Sigmoid colon (tissue), 4 donors: ENCODE results near the gene ID1.

Experiments
- EP300 ChIP-seq, 4 donors: sonication (generic); formaldehyde crosslinking; IDR thresholded peaks; one replicate each; pipeline ENCODE4 v1.6.1; 2017; ENCODE audit warnings: antibody characterized with exemption in 4 of 4
- POLR2A ChIP-seq, 2 donors: fragments of 450-650 bp; IDR thresholded peaks; one replicate each; pipeline ENCODE4 v1.6.1; 2016; ENCODE audit warnings: antibody characterized with exemption in 2 of 2, mild to moderate bottlenecking in 2 of 2, moderate library complexity in 2 of 2
- POLR2AphosphoS5 ChIP-seq, 4 donors: sonication (generic); formaldehyde crosslinking; IDR thresholded peaks; one replicate each; pipeline ENCODE4 v1.6.1; 2017; ENCODE audit warnings: antibody characterized with exemption in 4 of 4
- TF ChIP-seq, protein P1 (sequence below), 4 experiments: fragments of 450-650 bp in 3 of 4; fragments of 200-600 bp in 1 of 4; IDR thresholded peaks; one replicate each; pipeline ENCODE4 v1.5.1; 2016 to 2019; ENCODE audit warnings: antibody characterized with exemption in 4 of 4, mild to moderate bottlenecking in 3 of 4, moderate library complexity in 2 of 4

GRCh38 chr20:31595654-31596411, 9.3 kb upstream of the ID1 start:
- TF ChIP-seq POLR2A (IDR thresholded peaks at IDR 0.05), result peak in 1 of 2 donors; percentile 28
- TF ChIP-seq POLR2AphosphoS5 (IDR thresholded peaks at IDR 0.05), result peak; percentile 20 to 74 (median 60)
- TF ChIP-seq, protein P1, sequence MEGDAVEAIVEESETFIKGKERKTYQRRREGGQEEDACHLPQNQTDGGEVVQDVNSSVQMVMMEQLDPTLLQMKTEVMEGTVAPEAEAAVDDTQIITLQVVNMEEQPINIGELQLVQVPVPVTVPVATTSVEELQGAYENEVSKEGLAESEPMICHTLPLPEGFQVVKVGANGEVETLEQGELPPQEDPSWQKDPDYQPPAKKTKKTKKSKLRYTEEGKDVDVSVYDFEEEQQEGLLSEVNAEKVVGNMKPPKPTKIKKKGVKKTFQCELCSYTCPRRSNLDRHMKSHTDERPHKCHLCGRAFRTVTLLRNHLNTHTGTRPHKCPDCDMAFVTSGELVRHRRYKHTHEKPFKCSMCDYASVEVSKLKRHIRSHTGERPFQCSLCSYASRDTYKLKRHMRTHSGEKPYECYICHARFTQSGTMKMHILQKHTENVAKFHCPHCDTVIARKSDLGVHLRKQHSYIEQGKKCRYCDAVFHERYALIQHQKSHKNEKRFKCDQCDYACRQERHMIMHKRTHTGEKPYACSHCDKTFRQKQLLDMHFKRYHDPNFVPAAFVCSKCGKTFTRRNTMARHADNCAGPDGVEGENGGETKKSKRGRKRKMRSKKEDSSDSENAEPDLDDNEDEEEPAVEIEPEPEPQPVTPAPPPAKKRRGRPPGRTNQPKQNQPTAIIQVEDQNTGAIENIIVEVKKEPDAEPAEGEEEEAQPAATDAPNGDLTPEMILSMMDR (IDR thresholded peaks at IDR 0.05), result no peak
- TF ChIP-seq EP300 (IDR thresholded peaks at IDR 0.05), result peak in 2 of 4 donors; percentile 10 to 40
